Gastrocnemius medialis (tissue), 4 donors: ENCODE data around the gene NDUFAF2.
A peak's percentile ranks its signal among the peaks of the same experiment; 100 is the strongest.

Experiments used
- CTCF ChIP-seq, 5 experiments: fragments of 450-650 bp in 3 of 5; fragments of 200-600 bp in 2 of 5; sonication (generic) in 2 of 5; IDR thresholded peaks in 4 of 5; conservative IDR thresholded peaks in 1 of 5; 1 replicate in 4 of 5; 2 replicates in 1 of 5; pipeline ENCODE4 v1.5.1; 2016 to 2019; ENCODE audit warnings: antibody characterized with exemption in 5 of 5, mild to moderate bottlenecking in 3 of 5, moderate library complexity in 3 of 5
- POLR2A ChIP-seq, 2 donors: fragments of 450-650 bp; IDR thresholded peaks; one replicate each; pipeline ENCODE4 v1.6.1; 2017; ENCODE audit warnings: antibody characterized with exemption in 2 of 2, mild to moderate bottlenecking in 2 of 2, moderate library complexity in 2 of 2

DNA sequence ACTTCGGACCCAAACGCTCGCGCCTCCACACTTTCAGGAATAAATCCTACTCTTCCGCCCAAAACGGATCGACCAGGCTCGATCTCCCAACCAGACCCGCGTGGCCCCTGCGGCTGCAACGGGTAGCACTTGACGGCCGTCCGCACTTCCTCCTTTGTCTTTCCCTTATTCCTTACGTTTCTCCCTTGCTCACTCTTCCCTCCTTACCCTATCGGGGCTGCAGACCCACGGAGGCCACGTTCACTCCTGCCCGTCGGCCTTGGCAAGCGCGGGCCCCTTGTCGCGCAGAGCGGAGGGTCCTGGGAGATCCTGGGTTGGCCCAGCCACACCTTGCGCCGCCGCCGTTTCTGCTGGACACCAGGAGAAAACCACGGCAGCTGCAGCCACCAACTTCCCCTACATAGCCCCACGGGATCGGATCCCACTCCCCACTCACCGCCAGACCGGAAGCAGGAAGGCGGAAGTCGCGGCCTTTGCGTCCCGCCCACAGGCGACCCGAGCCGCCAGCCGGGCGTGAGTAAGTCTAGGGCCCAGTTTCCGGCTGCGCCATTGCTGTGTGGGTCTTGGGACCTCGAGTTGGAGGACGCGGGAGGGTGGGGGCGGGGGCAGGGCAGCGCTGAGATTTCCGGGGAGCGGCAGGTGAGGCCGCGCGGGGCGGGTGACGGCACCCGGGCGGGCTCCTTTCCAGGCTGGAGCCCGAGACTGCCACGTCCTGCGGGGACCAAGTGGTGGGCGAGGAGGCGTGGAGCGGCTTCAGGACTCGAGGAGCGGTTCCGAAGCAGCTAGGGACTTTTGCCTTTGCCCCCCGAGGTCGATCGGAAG lies 217.2 kb downstream of the NDUFAF2 start, which contains the start of gene SMIM15:
- TF ChIP-seq POLR2A (IDR thresholded peaks at IDR 0.05): peak; percentile 42 to 68
- TF ChIP-seq CTCF (IDR thresholded peaks at IDR 0.05 in 4 of 5, conservative IDR thresholded peaks at IDR 0.05 in 1 of 5): no peak
